H1 (cell line): ENCODE measurements around the gene TGM5. TPM values are rescaled to one million over a fixed set of nuclear protein-coding genes. Genes with fewer than 3 reads are reported as not detected.

ENCODE experiments used
- CTCF ChIA-PET: fragments of 300-600 bp; sonication (Branson Sonifier 250); formaldehyde crosslinking; loops from one replicate; lab custom pipeline; 2021; ENCODE audit not compliant: partially characterized antibody; lab: Charles Lee
- POLR2A ChIA-PET: fragments of 300-600 bp; sonication (Branson Sonifier 250); formaldehyde crosslinking; loops from one replicate; lab custom pipeline; 2021; ENCODE audit warnings: inconsistent platforms; ENCODE audit not compliant: partially characterized antibody; lab: Charles Lee
- DNase-seq, 2 experiments: peaks; one replicate each; pipeline versions ENCODE4 v3.0.0 to v3.0.0-alpha.2; 2010 to 2022; ENCODE audit warnings: low spot score in 2 of 2, low read depth in 1 of 2, mixed read lengths in 1 of 2
- FAIRE-seq: peaks from 2 replicates; lab custom pipeline; 2011; peaks lifted over from hg19 to GRCh38; lab: Jason Lieb, UNC
- H2AFZ ChIP-seq: 2 replicates; pipeline ENCODE4 v1.8.1; 2012; ENCODE audit warnings: low read length, inconsistent platforms
- H2AK5ac ChIP-seq: 2 replicates; pipeline ENCODE4 v1.6.1; 2013; ENCODE audit warnings: low read depth, low read length
- H2BK120ac ChIP-seq: replicated peaks from 2 replicates; pipeline ENCODE3; 2013; ENCODE audit warnings: low read depth, low read length, inconsistent platforms
- H2BK12ac ChIP-seq: 2 replicates; pipeline ENCODE4 v1.6.1; 2013; ENCODE audit warnings: low read depth, low read length
- H2BK15ac ChIP-seq: 2 replicates; pipeline ENCODE4 v1.6.1; 2013; ENCODE audit warnings: low read length
- H2BK20ac ChIP-seq: 2 replicates; pipeline ENCODE4 v1.6.1; 2013; ENCODE audit warnings: low read length
- H2BK5ac ChIP-seq: 2 replicates; pipeline ENCODE4 v1.6.1; 2013; ENCODE audit warnings: low read depth, low read length
- H3K14ac ChIP-seq: 2 replicates; pipeline ENCODE4 v1.6.1; 2013; ENCODE audit warnings: inconsistent platforms; ENCODE audit not compliant: insufficient read length
- H3K18ac ChIP-seq: 2 replicates; pipeline ENCODE4 v1.6.1; 2013; ENCODE audit warnings: low read length; ENCODE audit errors: extremely low read depth
- H3K23ac ChIP-seq: 2 replicates; pipeline ENCODE4 v1.6.1; 2013; ENCODE audit warnings: inconsistent platforms; ENCODE audit not compliant: insufficient read length
- H3K23me2 ChIP-seq: 2 replicates; pipeline ENCODE4 v1.6.1; 2013; ENCODE audit warnings: low read depth, low read length
- H3K27ac ChIP-seq: 2 replicates; pipeline ENCODE4 v1.6.1; 2011; ENCODE audit warnings: low read depth, low read length, inconsistent platforms
- H3K27me3 ChIP-seq, 4 experiments: replicated peaks in 1 of 4; 1 replicate in 1 of 4; 2 replicates in 3 of 4; pipeline versions ENCODE4 v1.6.1 to v1.8.1; 2011 to 2013; ENCODE audit warnings: low read length in 3 of 4, mild to moderate bottlenecking in 3 of 4, inconsistent platforms in 2 of 4, mixed read lengths in 2 of 4, moderate library complexity in 1 of 4; ENCODE audit not compliant: control insufficient read depth in 3 of 4, insufficient read depth in 3 of 4; ENCODE audit errors: extremely low read depth in 1 of 4
- H3K36me3 ChIP-seq, 4 experiments: 2 replicates each; pipeline versions ENCODE4 v1.6.1 to v1.8.1; 2011 to 2013; ENCODE audit warnings: mild to moderate bottlenecking in 4 of 4, low read length in 3 of 4, moderate library complexity in 2 of 4, control low read depth in 1 of 4, inconsistent platforms in 1 of 4; ENCODE audit not compliant: insufficient read depth in 4 of 4, control insufficient read depth in 2 of 4
- H3K4ac ChIP-seq: replicated peaks from 2 replicates; pipeline ENCODE3; 2013; ENCODE audit warnings: low read length, low read depth, mixed read lengths, inconsistent platforms; ENCODE audit not compliant: insufficient read length
- H3K4me1 ChIP-seq, 4 experiments: replicated peaks in 1 of 4; 1 replicate in 1 of 4; 2 replicates in 3 of 4; pipeline versions ENCODE4 v1.6.1 to v1.8.1; 2011 to 2013; ENCODE audit warnings: low read length in 3 of 4, inconsistent platforms in 2 of 4, mixed read lengths in 1 of 4; ENCODE audit not compliant: insufficient read depth in 4 of 4, control insufficient read depth in 3 of 4
- H3K4me2 ChIP-seq, 2 experiments: 2 replicates each; pipeline versions ENCODE4 v1.6.1 to v1.8.1; 2011 to 2013; ENCODE audit warnings: low read depth in 2 of 2, low read length in 2 of 2, control low read depth in 1 of 2, inconsistent platforms in 1 of 2, mild to moderate bottlenecking in 1 of 2; ENCODE audit not compliant: insufficient read depth in 1 of 2
- H3K4me3 ChIP-seq, 4 experiments: fragments of 200-600, 300-600 bp in 1 of 4; sonication (generic), shearing (Covaris generic), sonication (Bioruptor Twin) in 1 of 4; 2 replicates each; pipeline versions ENCODE4 v1.5.1 to v1.8.1; 2011 to 2016; ENCODE audit warnings: low read length in 4 of 4, low read depth in 3 of 4, control low read depth in 2 of 4, inconsistent platforms in 2 of 4, mild to moderate bottlenecking in 2 of 4, mixed read lengths in 1 of 4, moderate library complexity in 1 of 4; ENCODE audit not compliant: insufficient read depth in 2 of 4; ENCODE audit errors: extremely low read depth in 1 of 4
- H3K56ac ChIP-seq: replicated peaks from 2 replicates; pipeline ENCODE3; 2013; ENCODE audit warnings: low read depth, mild to moderate bottlenecking, mixed read lengths, low read length, inconsistent platforms; ENCODE audit not compliant: insufficient read length
- H3K79me1 ChIP-seq: 2 replicates; pipeline ENCODE4 v1.6.1; 2013; ENCODE audit warnings: low read depth, low read length, control low read depth
- H3K79me2 ChIP-seq, 2 experiments: 2 replicates each; pipeline versions ENCODE4 v1.6.1 to v1.8.1; 2012 to 2013; ENCODE audit warnings: low read length in 2 of 2, mild to moderate bottlenecking in 2 of 2, inconsistent platforms in 1 of 2; ENCODE audit not compliant: insufficient read depth in 2 of 2, control insufficient read depth in 1 of 2
- H3K9ac ChIP-seq, 4 experiments: replicated peaks in 1 of 4; 1 replicate in 1 of 4; 2 replicates in 3 of 4; pipeline versions ENCODE4 v1.6.1 to v1.8.1; 2011 to 2013; ENCODE audit warnings: low read depth in 3 of 4, low read length in 3 of 4, control low read depth in 2 of 4, mild to moderate bottlenecking in 2 of 4, moderate library complexity in 2 of 4, inconsistent platforms in 1 of 4; ENCODE audit errors: extremely low read depth in 1 of 4
- H3K9me3 ChIP-seq, 2 experiments: 2 replicates each; pipeline versions ENCODE4 v1.6.1 to v1.8.1; 2012 to 2013; ENCODE audit warnings: mild to moderate bottlenecking in 2 of 2, moderate library complexity in 2 of 2, control low read depth in 1 of 2, inconsistent platforms in 1 of 2, low read depth in 1 of 2, low read length in 1 of 2, mixed read lengths in 1 of 2; ENCODE audit not compliant: insufficient read depth in 2 of 2
- H4K20me1 ChIP-seq, 2 experiments: replicated peaks in 1 of 2; 2 replicates each; pipeline versions ENCODE3 to v1.8.1; 2011 to 2013; ENCODE audit warnings: inconsistent platforms in 2 of 2, low read length in 2 of 2, mild to moderate bottlenecking in 1 of 2; ENCODE audit not compliant: insufficient read depth in 2 of 2, control insufficient read depth in 1 of 2
- H4K5ac ChIP-seq: 2 replicates; pipeline ENCODE4 v1.6.1; 2013; ENCODE audit warnings: low read length, low read depth, mixed read lengths, inconsistent platforms; ENCODE audit not compliant: insufficient read length
- H4K8ac ChIP-seq: 2 replicates; pipeline ENCODE4 v1.8.0; 2013; ENCODE audit warnings: mild to moderate bottlenecking, moderate library complexity, low read length, inconsistent platforms; ENCODE audit not compliant: insufficient read depth; ENCODE audit errors: extremely low read depth
- H4K91ac ChIP-seq: replicated peaks from 2 replicates; pipeline ENCODE3; 2013; ENCODE audit warnings: low read length, mixed read lengths, inconsistent platforms; ENCODE audit not compliant: insufficient read length
- ASH2L ChIP-seq: fragments of 200-600, 300-600 bp; sonication (generic); IDR thresholded peaks from one replicate; pipeline ENCODE4 v1.7.1; 2017; ENCODE audit warnings: low read length
- CEBPB ChIP-seq: IDR thresholded peaks from 2 replicates; pipeline ENCODE4 v1.6.1; 2012; ENCODE audit warnings: low read depth, low read length
- CHD1 ChIP-seq: IDR thresholded peaks from 2 replicates; pipeline ENCODE4 v1.6.1; 2012; ENCODE audit warnings: low read depth, low read length, improper control_type of control experiment
- CREB1 ChIP-seq: IDR thresholded peaks from 2 replicates; pipeline ENCODE4 v1.6.1; 2012; ENCODE audit warnings: inconsistent platforms
- CTBP2 ChIP-seq: IDR thresholded peaks from 2 replicates; pipeline ENCODE4 v1.7.0; 2011; ENCODE audit warnings: borderline replicate concordance, mild to moderate bottlenecking, moderate library complexity, mixed read lengths, low read length; ENCODE audit not compliant: insufficient read depth, insufficient read length
- EP300 ChIP-seq, 2 experiments: IDR thresholded peaks; 1 replicate in 1 of 2; 2 replicates in 1 of 2; pipeline ENCODE4 v1.6.1; 2011 to 2012; ENCODE audit warnings: low read depth in 2 of 2, low read length in 2 of 2, mild to moderate bottlenecking in 2 of 2, borderline replicate concordance in 1 of 2, inconsistent platforms in 1 of 2, moderate library complexity in 1 of 2
- GABPA ChIP-seq: IDR thresholded peaks from 2 replicates; pipeline ENCODE4 v1.6.1; 2011; ENCODE audit warnings: mild to moderate bottlenecking, low read length, moderate library complexity, borderline replicate concordance; ENCODE audit not compliant: insufficient read depth
- GTF2F1 ChIP-seq: IDR thresholded peaks from 2 replicates; pipeline ENCODE4 v1.6.1; 2012; ENCODE audit warnings: low read depth, low read length, improper control_type of control experiment, borderline replicate concordance
- HDAC2 ChIP-seq, 2 experiments: fragments of 300-600 bp in 1 of 2; sonication (generic) in 1 of 2; IDR thresholded peaks; 2 replicates each; pipeline ENCODE4 v1.6.1; 2011 to 2012; ENCODE audit warnings: low read depth in 2 of 2, low read length in 2 of 2, mild to moderate bottlenecking in 2 of 2, moderate library complexity in 2 of 2, borderline replicate concordance in 1 of 2, inconsistent platforms in 1 of 2
- KDM5A ChIP-seq: fragments of 200-600 bp; IDR thresholded peaks from 2 replicates; pipeline ENCODE4 v1.7.1; 2012; ENCODE audit warnings: mild to moderate bottlenecking, low read length, inconsistent platforms, mixed read lengths
- POU5F1 ChIP-seq: IDR thresholded peaks from 2 replicates; pipeline ENCODE4 v1.6.1; 2011; ENCODE audit warnings: low read depth, mild to moderate bottlenecking, low read length, moderate library complexity
- SIX5 ChIP-seq: IDR thresholded peaks from 2 replicates; pipeline ENCODE4 v1.6.1; 2011; ENCODE audit warnings: mild to moderate bottlenecking, low read depth, low read length
- SP4 ChIP-seq: IDR thresholded peaks from 2 replicates; pipeline ENCODE4 v1.6.1; 2012; ENCODE audit warnings: low read length, inconsistent platforms
- TAF7 ChIP-seq: optimal IDR thresholded peaks from 2 replicates; pipeline ENCODE3; 2011; ENCODE audit warnings: low read depth, mild to moderate bottlenecking, inconsistent platforms, low read length, moderate library complexity, borderline replicate concordance
- ZNF274 ChIP-seq: IDR thresholded peaks from 2 replicates; pipeline ENCODE4 v1.7.0; 2012; ENCODE audit warnings: low read length, borderline replicate concordance; ENCODE audit errors: extremely low read depth
- WGBS, 2 experiments: shearing (Covaris generic) in 1 of 2; methylation state at CpG; one replicate each; pipeline versions ENCODE4 v1.1.6 to v1.1.7; 2013 to 2015; ENCODE audit warnings: low lambda C conversion rate in 2 of 2, mixed read lengths in 2 of 2, inconsistent platforms in 1 of 2, low coverage in 1 of 2, missing lambda C conversion rate in 1 of 2; ENCODE audit not compliant: insufficient replicate concordance in 2 of 2, insufficient coverage in 1 of 2, insufficient read length in 1 of 2; ENCODE audit errors: extremely low coverage in 1 of 2, missing lambda C conversion rate in 1 of 2; 5-methylcytosine and 5-hydroxymethylcytosine counted together
- polyA plus RNA-seq, 7 experiments: library from polyadenylated mRNA; depleted of rRNA in 3 of 7; stranded (reverse) in 5 of 7; unstranded in 2 of 7; fragments of >200 nt in 5 of 7; fragments of 200-250 nt in 2 of 7; gene quantifications; 1 replicate in 5 of 7; 2 replicates in 1 of 7; 4 replicates in 1 of 7; pipeline versions ENCODE4 v1.2.1 to v1.2.3, GENCODE V29; 2011 to 2013; ENCODE audit warnings: missing spikeins in 2 of 7, mixed read lengths in 2 of 7
- total RNA-seq: library from RNA; stranded (reverse); fragmentation: NEBNext Ultra II Directional; extraction: Animal tissue kit (Norgen Biotek cat#: 25700); gene quantifications from 2 replicates; pipeline ENCODE4 v1.2.1, GENCODE V29; 2021

TGM5 gene
- total and polyA plus RNA-seq, 2 of the 8 experiments (the other 6 are each of a cell fraction or from before 2014, with no cell fraction given) = not detected

GRCh38 chr15:43213466-43213865 lies 53.3 kb downstream of the TGM5 start:
- Histone ChIP-seq H2AK5ac (no peak overlapping the region), H4K20me1 (no peaks in the 10 kb centered on the region), H3K56ac (no peak overlapping the region), H3K23ac (no peak overlapping the region), H3K14ac (no peak overlapping the region), H3K4me1 (peaks cover 0 to 3% (median 0%) of the 10 kb centered on the region in 4 experiments; a peak in 2 of 7 replicates), H3K27me3 (peaks cover 0 to 2% (median 0%) of the 10 kb centered on the region in 4 experiments; a peak in 2 of 7 replicates), H4K5ac (no peak overlapping the region), H3K27ac (no peak overlapping the region), H3K4me3 (no peak overlapping the region), H3K79me2 (no peaks in the 10 kb centered on the region), H3K23me2 (no peaks in the 10 kb centered on the region), H3K4me2 (no peak overlapping the region), H2BK12ac (no peak overlapping the region), H3K79me1 (no peaks in the 10 kb centered on the region; the same call in 1 of the 2 replicates), H3K36me3 (no peaks in the 10 kb centered on the region), H2BK20ac (no peak overlapping the region), H3K4ac (no peak overlapping the region), H2AFZ (no peak overlapping the region), H2BK15ac (no peak overlapping the region), H3K9me3 (no peaks in the 10 kb centered on the region), H2BK5ac (no peak overlapping the region), H2BK120ac (no peak overlapping the region), H3K9ac (no peak overlapping the region), H4K8ac (0 out of 2 replicates have a peak overlapping the region, but pooled peaks have one; percentile 1), H4K91ac (no peak overlapping the region), H3K18ac (no peak overlapping the region)
- ChIA-PET POLR2A (no interaction called here), CTCF (interaction anchor here (0.9 to 9.6 kb wide), 6 partner anchors 8 to 72 kb away, joined by 3 to 109 read pairs (median 16); no protein-coding TSS in a partner anchor)
- WGBS, 2 experiments = 77% methylated on average over 5 of the region's 5 CpGs; no CpG with 5 or more reads in 1 of the 2 experiments
- FAIRE-seq (no peak), DNase-seq (no peak)
- TF ChIP-seq CREB1 = no peak
- no peak for TF ChIP-seq HDAC2 (IDR thresholded peaks at IDR 0.05; ENCODE audit: borderline replicate concordance in 1 of 2, low read depth in 2 of 2, low read length in 2 of 2)
- TF ChIP-seq POU5F1 = no peak
- no peak for TF ChIP-seq GTF2F1
- TF ChIP-seq EP300 (IDR thresholded peaks at IDR 0.05; ENCODE audit: borderline replicate concordance in 1 of 2, low read depth in 2 of 2, low read length in 2 of 2) = no peak
- TF ChIP-seq TAF7 = no peak
- no peak for TF ChIP-seq ZNF274
- no peak for TF ChIP-seq KDM5A
- no peak for TF ChIP-seq CHD1
- TF ChIP-seq ASH2L = no peak
- no peak for TF ChIP-seq GABPA
- TF ChIP-seq SIX5 = no peak
- TF ChIP-seq CEBPB = no peak
- no peak for TF ChIP-seq CTBP2
- TF ChIP-seq SP4 = no peak
